ENCODE data around the gene UBXN1.

UBXN1 gene

GRCh38 chr11:62627713-62628112, 51.2 kb downstream of the UBXN1 start:
- DNase-seq = no peak
